ENCODE results near the gene SV2B. TPM values are rescaled to one million over a fixed set of nuclear protein-coding genes. Genes with fewer than 3 reads are reported as not detected.
"Not testable (repeated sequence)": the region's sequence is repeated elsewhere in the genome, so short reads cannot be mapped to it uniquely, and the experiment has no call there.

SV2B gene
- total and polyA plus RNA-seq, 2 donors from 2014 or later, result 0.17 to 3.9 TPM

GRCh38 chr15:91075739-91076138, 24.3 kb upstream of the SV2B start:
- TF ChIP-seq, protein P1, sequence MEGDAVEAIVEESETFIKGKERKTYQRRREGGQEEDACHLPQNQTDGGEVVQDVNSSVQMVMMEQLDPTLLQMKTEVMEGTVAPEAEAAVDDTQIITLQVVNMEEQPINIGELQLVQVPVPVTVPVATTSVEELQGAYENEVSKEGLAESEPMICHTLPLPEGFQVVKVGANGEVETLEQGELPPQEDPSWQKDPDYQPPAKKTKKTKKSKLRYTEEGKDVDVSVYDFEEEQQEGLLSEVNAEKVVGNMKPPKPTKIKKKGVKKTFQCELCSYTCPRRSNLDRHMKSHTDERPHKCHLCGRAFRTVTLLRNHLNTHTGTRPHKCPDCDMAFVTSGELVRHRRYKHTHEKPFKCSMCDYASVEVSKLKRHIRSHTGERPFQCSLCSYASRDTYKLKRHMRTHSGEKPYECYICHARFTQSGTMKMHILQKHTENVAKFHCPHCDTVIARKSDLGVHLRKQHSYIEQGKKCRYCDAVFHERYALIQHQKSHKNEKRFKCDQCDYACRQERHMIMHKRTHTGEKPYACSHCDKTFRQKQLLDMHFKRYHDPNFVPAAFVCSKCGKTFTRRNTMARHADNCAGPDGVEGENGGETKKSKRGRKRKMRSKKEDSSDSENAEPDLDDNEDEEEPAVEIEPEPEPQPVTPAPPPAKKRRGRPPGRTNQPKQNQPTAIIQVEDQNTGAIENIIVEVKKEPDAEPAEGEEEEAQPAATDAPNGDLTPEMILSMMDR (IDR thresholded peaks at IDR 0.05; ENCODE audit: borderline replicate concordance, extremely low read depth, insufficient read depth), result no peak
- intact Hi-C loops (cut with DNase I), result no loop called here

DNA sequence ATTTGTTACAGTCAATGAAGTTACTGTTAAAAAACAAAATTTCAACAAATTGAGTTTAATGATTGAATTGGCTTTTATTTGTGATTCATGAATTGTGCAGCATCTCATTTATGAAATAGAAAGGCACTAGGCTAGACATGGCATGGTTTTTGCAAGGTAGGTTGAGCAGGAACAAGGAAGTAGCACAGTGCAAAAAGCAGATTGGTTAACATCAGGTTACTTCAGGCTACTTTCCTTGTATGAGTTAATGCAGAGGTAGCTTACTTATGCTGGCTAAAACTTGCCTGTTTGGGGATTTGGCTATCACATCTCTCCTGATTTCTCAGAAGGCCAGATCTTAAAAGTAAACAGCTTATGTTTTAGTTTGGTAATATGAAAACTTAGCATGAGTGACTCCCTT, 23.0 kb upstream of the SV2B start:
- Histone ChIP-seq H3K4me3 (ENCODE audit: low read length in 3 of 3) (no peak overlapping the region), H3K27ac (ENCODE audit: low read depth in 2 of 2, low read length in 2 of 2) (no peak overlapping the region), H3K36me3 (ENCODE audit: control insufficient read depth in 2 of 3, insufficient read depth in 3 of 3, low read length in 3 of 3) (no peaks in the 10 kb centered on the region), H3K9ac (ENCODE audit: low read length in 3 of 3) (no peak overlapping the region), H3K4me1 (ENCODE audit: control insufficient read depth in 2 of 3, insufficient read depth in 2 of 3, low read depth in 1 of 3, low read length in 3 of 3) (no peaks in the 10 kb centered on the region), H3K9me3 (ENCODE audit: control insufficient read depth in 2 of 3, insufficient read depth in 1 of 3, low read length in 3 of 3) (peaks cover 0 to 4% (median 0%) of the 10 kb centered on the region in 3 donors), H3K27me3 (ENCODE audit: control insufficient read depth, insufficient read depth, low read length) (no peaks in the 10 kb centered on the region)
- FAIRE-seq (no peak), DNase-seq (no peak)
- intact Hi-C loops (cut with DNase I), result no loop called here
- TF ChIP-seq, protein P1 (IDR thresholded peaks at IDR 0.05; ENCODE audit: borderline replicate concordance, extremely low read depth, insufficient read depth), result no peak

More at GRCh38 chr15:91075739-91076138, 24.3 kb upstream of the SV2B start:
- H3K36me3 ChIP-seq (ENCODE audit: control insufficient read depth in 2 of 3, insufficient read depth in 3 of 3, low read length in 3 of 3), result no peaks in the 10 kb centered on the region
- H3K9me3 ChIP-seq (ENCODE audit: control insufficient read depth in 2 of 3, insufficient read depth in 1 of 3, low read length in 3 of 3), result peaks cover 0 to 4% (median 0%) of the 10 kb centered on the region in 3 donors
- DNase-seq (no peak), FAIRE-seq (no peak)
- no peak overlapping the region for H3K4me3 ChIP-seq (ENCODE audit: low read length in 3 of 3)
- H3K9ac ChIP-seq (ENCODE audit: low read length in 3 of 3), result no peak overlapping the region
- no peaks in the 10 kb centered on the region for H3K27me3 ChIP-seq (ENCODE audit: control insufficient read depth, insufficient read depth, low read length)
- H3K4me1 ChIP-seq (ENCODE audit: control insufficient read depth in 2 of 3, insufficient read depth in 2 of 3, low read depth in 1 of 3, low read length in 3 of 3), result no peaks in the 10 kb centered on the region
- H3K27ac ChIP-seq (ENCODE audit: low read depth in 2 of 2, low read length in 2 of 2), result no peak overlapping the region

GRCh38 chr15:91093866-91094265, 6.2 kb upstream of the SV2B start:
- H3K4me3 ChIP-seq (ENCODE audit: low read length in 3 of 3); DNase-seq; H3K9ac ChIP-seq (ENCODE audit: low read length in 3 of 3); FAIRE-seq; H3K4me1 ChIP-seq (ENCODE audit: control insufficient read depth in 2 of 3, insufficient read depth in 2 of 3, low read depth in 1 of 3, low read length in 3 of 3); H3K9me3 ChIP-seq (ENCODE audit: control insufficient read depth in 2 of 3, insufficient read depth in 1 of 3, low read length in 3 of 3); H3K27ac ChIP-seq (ENCODE audit: low read depth in 2 of 2, low read length in 2 of 2); intact Hi-C loops (cut with DNase I); H3K36me3 ChIP-seq (ENCODE audit: control insufficient read depth in 2 of 3, insufficient read depth in 3 of 3, low read length in 3 of 3); H3K27me3 ChIP-seq (ENCODE audit: control insufficient read depth, insufficient read depth, low read length): not testable (repeated sequence)

- H3K36me3 ChIP-seq (ENCODE audit: control insufficient read depth in 2 of 3, insufficient read depth in 3 of 3, low read length in 3 of 3), result no peaks in the 10 kb centered on the region
- intact Hi-C loops (cut with DNase I), result no loop called here
- peaks cover 0 to 3% (median 0%) of the 10 kb centered on the region in 3 donors for H3K9me3 ChIP-seq (ENCODE audit: control insufficient read depth in 2 of 3, insufficient read depth in 1 of 3, low read length in 3 of 3)
- peaks cover 26% of the 10 kb centered on the region for H3K27me3 ChIP-seq (ENCODE audit: control insufficient read depth, insufficient read depth, low read length)
- peaks cover 0 to 3% (median 0%) of the 10 kb centered on the region in 3 donors for H3K4me1 ChIP-seq (ENCODE audit: control insufficient read depth in 2 of 3, insufficient read depth in 2 of 3, low read depth in 1 of 3, low read length in 3 of 3)
- DNase-seq, result no peak
- no peak overlapping the region for H3K9ac ChIP-seq (ENCODE audit: low read length in 3 of 3)
- no peak for FAIRE-seq
- TF ChIP-seq, protein P1 (IDR thresholded peaks at IDR 0.05; ENCODE audit: borderline replicate concordance, extremely low read depth, insufficient read depth), result no peak
- no peak overlapping the region for H3K4me3 ChIP-seq (ENCODE audit: low read length in 3 of 3)
- H3K27ac ChIP-seq (ENCODE audit: low read depth in 2 of 2, low read length in 2 of 2), result no peak overlapping the region
Measured at GRCh38 chr15:91098451-91098850, 1.6 kb upstream of the SV2B start.
